GM19238 (cell line): ENCODE data around the gene TMEM41B.
"Not testable (repeated sequence)": the region's sequence is repeated elsewhere in the genome, so short reads cannot be mapped to it uniquely, and the experiment has no call there.

Experiments used
- DNase-seq: peaks from one replicate; pipeline ENCODE4 v3.0.0; 2011; ENCODE audit warnings: low spot score; ENCODE audit not compliant: insufficient read length

Gene TMEM41B

GRCh38 chr11:9260838-9261146 lies 53.6 kb downstream of the TMEM41B start:
- not testable (repeated sequence) for DNase-seq

GRCh38 chr11:9259981-9260837 lies 54.2 kb downstream of the TMEM41B start:
- no peak for DNase-seq

- not testable (repeated sequence) for DNase-seq
These were observed 56.1 kb downstream of the TMEM41B start for GRCh38 chr11:9258279-9258678.

GRCh38 chr11:9254416-9254815 lies 60.0 kb downstream of the TMEM41B start:
- no peak for DNase-seq

- DNase-seq: no peak
These were observed 61.3 kb downstream of the TMEM41B start for GRCh38 chr11:9253086-9253485.

- no peak for DNase-seq
These were observed 63.1 kb downstream of the TMEM41B start for GRCh38 chr11:9251311-9251710.

- peak; percentile 40 for DNase-seq
These were observed 64.2 kb downstream of the TMEM41B start for GRCh38 chr11:9250139-9250582.

- DNase-seq: no peak
These were observed 65.1 kb downstream of the TMEM41B start for GRCh38 chr11:9249252-9249651.

GRCh38 chr11:9247863-9248262 lies 66.5 kb downstream of the TMEM41B start:
- no peak for DNase-seq

- not testable (repeated sequence) for DNase-seq
These were observed 78.2 kb downstream of the TMEM41B start for GRCh38 chr11:9236242-9236641.

GRCh38 chr11:9232482-9232881 lies 81.9 kb downstream of the TMEM41B start:
- no peak for DNase-seq

GRCh38 chr11:9231848-9232177 lies 82.6 kb downstream of the TMEM41B start:
- no peak for DNase-seq
